ENCODE data around the gene CHMP4B.
A peak's percentile ranks its signal among the peaks of the same experiment; 100 is the strongest.

The CHMP4B gene

GRCh38 chr20:33822423-33822822, 11.3 kb downstream of the CHMP4B start:
- DNase-seq = no peak

GRCh38 chr20:33822991-33823390, 11.8 kb downstream of the CHMP4B start:
- no peak for DNase-seq

- DNase-seq = no peak
Measured at GRCh38 chr20:33824852-33825251, 13.7 kb downstream of the CHMP4B start.

- no peak for DNase-seq
Measured at GRCh38 chr20:33825340-33826269, 14.5 kb downstream of the CHMP4B start.

GRCh38 chr20:33826270-33826897, 15.2 kb downstream of the CHMP4B start:
- no peak for DNase-seq

GRCh38 chr20:33827109-33827508, 16.0 kb downstream of the CHMP4B start:
- no peak for DNase-seq

GRCh38 chr20:33827634-33828325, 16.6 kb downstream of the CHMP4B start:
- no peak for DNase-seq

GRCh38 chr20:33828326-33828844, 17.2 kb downstream of the CHMP4B start:
- DNase-seq = no peak

GRCh38 chr20:33828967-33829560, 17.9 kb downstream of the CHMP4B start:
- DNase-seq = no peak

GRCh38 chr20:33829636-33830035, 18.5 kb downstream of the CHMP4B start:
- no peak for DNase-seq

GRCh38 chr20:33830371-33830770, 19.2 kb downstream of the CHMP4B start:
- peak; percentile 18 for DNase-seq

- no peak for DNase-seq
Measured at GRCh38 chr20:33832103-33832804, 21.1 kb downstream of the CHMP4B start.

- DNase-seq = no peak
Measured at GRCh38 chr20:33833333-33833732, 22.2 kb downstream of the CHMP4B start.

- no peak for DNase-seq
Measured at GRCh38 chr20:33835615-33836172, 24.5 kb downstream of the CHMP4B start.

GRCh38 chr20:33836277-33836676, 25.1 kb downstream of the CHMP4B start:
- DNase-seq = peak; percentile 60

- no peak for DNase-seq
Measured at GRCh38 chr20:33837096-33837830, 26.1 kb downstream of the CHMP4B start.

- no peak for DNase-seq
Measured at GRCh38 chr20:33838035-33838864, 27.1 kb downstream of the CHMP4B start.

- no peak for DNase-seq
Measured at GRCh38 chr20:33839591-33839990, 28.4 kb downstream of the CHMP4B start.

- DNase-seq = no peak
Measured at GRCh38 chr20:33840160-33840559, 29.0 kb downstream of the CHMP4B start.

- DNase-seq = no peak
Measured at GRCh38 chr20:33840759-33841435, 29.7 kb downstream of the CHMP4B start.

All from NCI-H524 treated with DMSO at 0.1 percent for 48 hours (cell line).